Measurements from ENCODE around the gene ARRB1. TPM values are rescaled to one million over a fixed set of nuclear protein-coding genes. Genes with fewer than 3 reads are reported as not detected.
"Not testable (repeated sequence)": the region's sequence is repeated elsewhere in the genome, so short reads cannot be mapped to it uniquely, and the experiment has no call there.

The ARRB1 gene
- total and polyA plus RNA-seq, 2 donors: 31.4 to 34.5 TPM

GRCh38 chr11:75281469-75282095 is 69.9 kb downstream of the ARRB1 start:
- Histone ChIP-seq H3K27ac (ENCODE audit: low read depth) (no peak overlapping the region), H3K36me3 (ENCODE audit: insufficient read depth) (no peaks in the 10 kb centered on the region), H3K4me3 (ENCODE audit: low read depth, low read length) (no peak overlapping the region), H3K4me1 (ENCODE audit: insufficient read depth) (no peaks in the 10 kb centered on the region)
- 93% methylated on average over 10 of the region's 10 CpGs for WGBS
- DNase-seq (ENCODE audit: extremely low spot score): no peak

DNA sequence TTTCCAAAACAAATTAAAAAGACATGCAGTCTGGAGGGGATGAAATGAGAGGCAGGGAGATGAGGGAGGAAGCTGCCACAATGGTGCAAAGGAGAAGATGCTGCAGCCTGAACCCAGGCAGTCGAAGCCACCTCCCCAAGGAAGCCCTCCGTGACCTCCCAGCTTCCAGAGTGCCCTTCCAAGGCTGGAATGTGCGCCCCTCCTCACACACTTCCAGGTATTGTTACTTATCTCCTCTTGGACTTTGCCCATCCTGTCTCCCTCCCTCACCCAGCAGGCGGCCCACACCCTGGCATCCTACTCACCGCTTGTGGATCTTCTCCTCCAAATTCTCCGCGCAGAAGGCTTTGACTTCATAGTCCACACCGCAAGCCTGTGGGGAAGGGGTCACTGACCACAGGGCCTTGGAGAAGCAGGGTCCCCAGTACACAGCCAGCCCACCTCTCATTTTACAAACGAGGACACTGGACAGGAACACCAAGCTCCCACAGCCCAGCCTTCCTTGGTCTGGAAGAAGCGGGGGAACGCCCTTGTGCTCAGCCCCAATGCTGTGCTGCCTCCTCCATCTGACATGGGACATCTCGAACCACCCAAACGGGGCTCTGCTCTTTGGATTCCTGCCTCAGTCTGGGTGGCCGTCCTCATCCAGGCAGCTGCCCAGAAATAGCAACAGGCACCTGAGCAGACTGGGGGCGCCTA is 70.5 kb downstream of the ARRB1 start:
- DNase-seq (ENCODE audit: extremely low spot score): no peak
- H3K27ac ChIP-seq (ENCODE audit: low read depth): no peak overlapping the region
- 86% methylated on average over 15 of the region's 15 CpGs for WGBS
- H3K36me3 ChIP-seq (ENCODE audit: insufficient read depth): no peaks in the 10 kb centered on the region
- H3K4me3 ChIP-seq (ENCODE audit: low read depth, low read length): no peak overlapping the region
- no peaks in the 10 kb centered on the region for H3K4me1 ChIP-seq (ENCODE audit: insufficient read depth)

GRCh38 chr11:75280227-75280701 is 71.2 kb downstream of the ARRB1 start:
- WGBS: 18% methylated on average over 9 of the region's 9 CpGs
- H3K4me1 ChIP-seq (ENCODE audit: insufficient read depth): no peaks in the 10 kb centered on the region
- H3K36me3 ChIP-seq (ENCODE audit: insufficient read depth): no peaks in the 10 kb centered on the region
- no peak overlapping the region for H3K27ac ChIP-seq (ENCODE audit: low read depth)
- no peak overlapping the region for H3K4me3 ChIP-seq (ENCODE audit: low read depth, low read length)
- DNase-seq (ENCODE audit: extremely low spot score): peak; percentile 21

DNA sequence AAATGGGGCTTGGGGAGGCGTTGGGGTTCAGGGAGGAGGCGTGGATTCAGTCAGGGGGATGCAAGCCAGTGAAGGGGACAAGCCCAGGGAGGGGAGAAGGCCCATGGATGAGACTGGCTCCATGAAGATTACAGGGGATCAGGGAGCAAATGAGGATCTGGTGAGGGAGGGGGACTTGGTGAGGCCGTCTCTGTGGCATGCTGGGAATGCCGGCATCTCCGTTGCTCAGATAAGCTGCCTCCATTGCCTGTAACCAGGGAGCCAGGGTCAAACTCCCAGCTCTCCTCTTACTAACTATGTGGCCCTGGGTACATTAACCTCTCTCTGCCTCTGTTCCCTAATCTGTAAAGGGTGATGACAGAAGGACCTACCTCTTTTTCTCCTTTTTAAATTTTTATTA is 72.2 kb downstream of the ARRB1 start:
- no peak for DNase-seq (ENCODE audit: extremely low spot score)
- H3K4me1 ChIP-seq (ENCODE audit: insufficient read depth): no peaks in the 10 kb centered on the region
- WGBS: 56% methylated on average over 5 of the region's 5 CpGs
- no peak overlapping the region for H3K27ac ChIP-seq (ENCODE audit: low read depth)
- H3K36me3 ChIP-seq (ENCODE audit: insufficient read depth): no peaks in the 10 kb centered on the region
- no peak overlapping the region for H3K4me3 ChIP-seq (ENCODE audit: low read depth, low read length)

DNA sequence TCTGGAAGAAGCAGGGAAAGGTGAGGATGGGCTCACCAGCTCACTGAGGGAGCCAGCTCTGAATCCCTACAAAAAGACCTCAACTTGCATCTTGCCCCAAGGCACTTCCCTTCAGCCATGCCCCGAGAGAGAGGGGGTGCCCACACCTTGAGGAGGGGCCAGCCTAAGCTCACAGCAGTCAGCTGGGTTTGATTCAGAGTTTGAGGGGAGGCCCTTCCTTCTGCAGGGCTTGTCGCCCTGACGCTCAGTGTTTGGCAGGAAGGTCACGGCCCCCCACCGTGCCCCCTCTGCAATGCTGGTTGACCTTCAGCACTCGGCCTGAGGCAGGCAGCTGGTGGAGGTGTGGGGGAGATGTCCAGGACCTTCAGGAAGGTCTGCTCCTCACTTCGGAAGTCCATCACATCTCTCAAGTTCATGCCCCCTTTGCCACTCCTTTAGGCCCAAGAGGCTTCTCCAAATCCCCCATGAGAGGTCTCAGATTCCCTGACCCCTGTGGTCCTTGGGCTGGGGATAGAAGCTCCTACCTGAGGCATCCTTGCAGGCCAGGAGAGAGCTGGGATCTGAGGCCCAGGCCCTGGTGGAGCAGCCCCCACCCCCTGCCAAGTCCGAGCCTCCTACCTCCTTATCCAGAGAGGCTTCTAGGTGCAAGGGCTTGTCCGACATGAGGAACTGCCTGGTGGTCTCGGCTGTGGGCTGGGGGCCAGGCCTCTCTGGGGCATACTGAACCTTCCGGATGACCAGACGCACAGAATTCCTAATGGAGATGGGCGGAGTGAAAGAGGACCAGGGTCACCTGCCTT is 73.3 kb downstream of the ARRB1 start:
- WGBS: 85% methylated on average over 13 of the region's 13 CpGs
- no peak for DNase-seq (ENCODE audit: extremely low spot score)
- no peaks in the 10 kb centered on the region for H3K36me3 ChIP-seq (ENCODE audit: insufficient read depth)
- no peak overlapping the region for H3K27ac ChIP-seq (ENCODE audit: low read depth)
- no peak overlapping the region for H3K4me3 ChIP-seq (ENCODE audit: low read depth, low read length)
- no peaks in the 10 kb centered on the region for H3K4me1 ChIP-seq (ENCODE audit: insufficient read depth)

DNA sequence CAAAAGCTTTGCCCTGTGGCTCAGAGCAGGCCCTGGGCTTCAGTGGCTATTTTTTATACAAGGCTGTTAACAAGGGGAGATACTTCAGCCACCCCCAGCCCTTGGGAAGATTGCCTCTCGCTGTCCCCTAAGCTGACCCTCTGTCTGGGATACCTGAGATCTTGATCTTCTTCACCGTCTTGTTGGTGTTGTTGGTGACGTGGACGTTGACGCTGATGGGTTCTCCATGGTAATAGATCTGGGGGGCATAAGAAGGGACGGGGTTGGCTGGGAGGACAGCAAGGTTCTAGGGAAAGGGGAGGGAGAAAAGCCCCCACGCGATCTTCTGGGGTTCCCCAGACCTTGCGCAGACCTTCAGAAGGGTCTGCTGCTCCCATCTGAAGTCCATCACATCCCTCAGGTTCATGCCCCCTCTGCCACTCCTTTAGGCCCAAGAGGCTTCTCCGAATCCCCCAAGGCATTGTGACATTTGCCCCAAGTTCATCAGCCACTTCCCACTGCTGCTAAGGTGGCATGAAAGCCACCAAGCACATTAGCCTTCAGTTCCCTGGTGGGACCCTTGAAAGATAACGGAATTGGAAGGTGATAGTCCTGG is 74.2 kb downstream of the ARRB1 start:
- DNase-seq (ENCODE audit: extremely low spot score): no peak
- no peak overlapping the region for H3K4me3 ChIP-seq (ENCODE audit: low read depth, low read length)
- no peaks in the 10 kb centered on the region for H3K4me1 ChIP-seq (ENCODE audit: insufficient read depth)
- no peaks in the 10 kb centered on the region for H3K36me3 ChIP-seq (ENCODE audit: insufficient read depth)
- 94% methylated on average over 11 of the region's 11 CpGs for WGBS
- H3K27ac ChIP-seq (ENCODE audit: low read depth): no peak overlapping the region

GRCh38 chr11:75276686-75277085 is 74.8 kb downstream of the ARRB1 start:
- no peak for DNase-seq (ENCODE audit: extremely low spot score)
- WGBS: 85% methylated on average over 6 of the region's 6 CpGs
- H3K4me3 ChIP-seq (ENCODE audit: low read depth, low read length): no peak overlapping the region
- H3K27ac ChIP-seq (ENCODE audit: low read depth): no peak overlapping the region
- H3K36me3 ChIP-seq (ENCODE audit: insufficient read depth): no peaks in the 10 kb centered on the region
- no peaks in the 10 kb centered on the region for H3K4me1 ChIP-seq (ENCODE audit: insufficient read depth)

GRCh38 chr11:75276186-75276585 is 75.3 kb downstream of the ARRB1 start:
- no peak overlapping the region for H3K27ac ChIP-seq (ENCODE audit: low read depth)
- no peak for DNase-seq (ENCODE audit: extremely low spot score)
- no peaks in the 10 kb centered on the region for H3K36me3 ChIP-seq (ENCODE audit: insufficient read depth)
- H3K4me3 ChIP-seq (ENCODE audit: low read depth, low read length): no peak overlapping the region
- no peaks in the 10 kb centered on the region for H3K4me1 ChIP-seq (ENCODE audit: insufficient read depth)
- WGBS: 86% methylated on average over 2 of the region's 2 CpGs

DNA sequence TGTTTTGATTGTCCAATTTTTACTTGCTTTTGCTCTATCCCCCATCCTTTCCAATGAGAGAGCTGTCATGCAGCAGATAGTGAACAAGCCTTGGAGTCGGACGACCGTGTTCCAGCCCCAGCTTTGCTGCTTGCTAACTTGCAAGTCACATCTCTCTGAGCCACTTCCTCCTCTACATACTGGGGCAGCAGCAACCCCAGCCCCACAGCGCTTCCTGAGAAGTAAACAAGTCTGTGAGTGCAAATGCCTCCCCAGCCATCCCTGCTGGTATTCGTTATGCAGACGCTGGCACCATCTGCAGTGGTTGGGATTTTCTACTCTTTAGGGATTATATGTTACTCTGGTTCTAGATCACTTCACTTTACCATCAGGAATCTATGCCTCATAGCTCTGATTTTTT is 75.9 kb downstream of the ARRB1 start:
- no peak for DNase-seq (ENCODE audit: extremely low spot score)
- no peaks in the 10 kb centered on the region for H3K4me1 ChIP-seq (ENCODE audit: insufficient read depth)
- H3K4me3 ChIP-seq (ENCODE audit: low read depth, low read length): no peak overlapping the region
- H3K27ac ChIP-seq (ENCODE audit: low read depth): no peak overlapping the region
- 59% methylated on average over 6 of the region's 6 CpGs for WGBS
- H3K36me3 ChIP-seq (ENCODE audit: insufficient read depth): no peaks in the 10 kb centered on the region

DNA sequence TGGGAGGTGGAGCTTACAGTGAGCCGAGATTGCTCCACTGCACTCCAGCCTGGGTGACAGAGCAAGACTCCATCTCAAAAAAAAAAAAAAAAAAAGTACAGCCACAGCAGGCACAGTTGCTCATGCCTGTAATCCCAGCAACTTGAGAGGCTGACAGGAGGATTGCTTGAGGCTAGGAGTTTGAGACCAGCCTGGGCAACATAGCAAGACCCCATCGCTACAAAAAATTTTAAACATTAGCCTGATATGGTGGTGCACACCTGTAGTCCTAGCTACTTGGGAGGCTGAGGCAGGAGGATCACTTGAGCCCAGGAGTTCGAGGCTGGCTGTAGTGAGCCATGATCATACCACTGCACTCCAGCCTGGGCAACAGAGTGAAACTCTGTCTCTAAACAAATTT is 76.7 kb downstream of the ARRB1 start:
- not testable (repeated sequence) for H3K36me3 ChIP-seq (ENCODE audit: insufficient read depth); H3K4me3 ChIP-seq (ENCODE audit: low read depth, low read length); DNase-seq (ENCODE audit: extremely low spot score); H3K27ac ChIP-seq (ENCODE audit: low read depth); H3K4me1 ChIP-seq (ENCODE audit: insufficient read depth)
- WGBS: 95% methylated on average over 3 of the region's 3 CpGs

DNA sequence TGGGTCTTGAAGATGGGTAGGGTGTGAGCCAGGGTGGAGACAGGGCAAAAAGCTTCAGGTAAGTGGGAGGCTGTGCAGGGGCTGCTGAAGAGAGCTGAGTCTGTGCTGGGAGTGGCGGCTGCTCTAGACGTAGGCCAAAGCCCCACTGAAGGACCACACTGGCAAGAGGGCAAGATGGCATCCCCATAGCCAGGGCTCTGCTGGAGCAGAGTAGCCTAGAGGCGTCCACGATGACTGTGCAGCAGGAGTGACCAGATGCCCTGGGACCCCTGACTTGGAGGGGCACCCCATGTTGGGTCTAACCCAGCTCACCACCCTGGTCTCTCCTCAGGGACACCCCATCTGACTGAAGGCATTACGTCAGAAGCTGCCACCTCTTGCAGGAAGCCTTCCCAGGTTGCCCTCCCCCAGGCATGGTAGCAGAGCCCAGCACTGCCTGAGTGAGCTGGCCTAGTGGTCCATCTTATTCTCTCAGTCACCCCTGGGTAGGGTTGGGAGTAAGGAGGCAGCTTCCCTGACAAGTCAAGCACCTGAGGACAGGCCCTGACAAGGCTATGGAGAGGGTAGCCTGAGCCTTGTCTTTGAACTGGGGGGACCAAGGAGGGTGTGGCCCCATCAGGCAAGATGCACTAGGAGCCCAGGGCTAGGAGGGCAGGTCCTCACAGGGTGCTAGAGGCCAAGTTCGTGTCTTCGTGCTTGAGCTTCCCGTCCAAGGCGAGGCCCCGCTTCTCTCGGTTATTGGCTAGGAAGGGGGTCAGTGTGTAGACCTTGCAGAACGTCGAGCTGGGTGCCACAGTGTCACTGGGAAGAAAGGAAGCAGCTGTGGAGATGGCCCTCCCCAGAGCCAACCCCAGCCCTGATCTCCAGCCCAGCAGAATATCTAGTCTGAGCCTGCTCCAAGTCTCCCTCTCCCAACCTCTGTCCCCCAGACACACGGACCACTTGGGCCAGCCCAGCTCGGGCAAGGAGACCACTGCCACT is 77.8 kb downstream of the ARRB1 start:
- H3K27ac ChIP-seq (ENCODE audit: low read depth): no peak overlapping the region
- DNase-seq (ENCODE audit: extremely low spot score): no peak

DNA sequence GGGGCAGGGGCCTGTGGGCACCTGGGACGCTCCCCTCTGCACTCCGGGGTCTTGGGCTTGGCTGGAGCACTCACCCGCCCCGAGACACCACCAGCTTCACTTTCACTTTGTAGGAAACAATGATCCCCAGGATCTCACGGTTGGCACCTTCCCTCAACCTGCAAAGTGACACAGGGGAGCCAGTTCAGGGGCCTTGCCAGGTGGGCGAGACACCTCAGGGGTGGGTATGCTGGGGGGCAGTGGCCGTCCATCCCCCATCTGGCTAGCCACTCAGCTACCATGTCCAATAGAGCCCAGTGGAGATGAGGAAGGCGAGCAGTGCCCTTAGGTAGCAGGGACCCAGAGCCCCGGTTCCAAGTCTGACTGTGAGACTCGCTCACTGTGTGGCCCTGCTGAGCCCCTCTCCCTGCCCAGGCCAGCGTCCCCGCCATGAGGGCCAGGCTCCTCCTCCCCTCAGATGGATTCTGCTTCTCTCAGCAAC is 78.6 kb downstream of the ARRB1 start:
- WGBS: 91% methylated on average over 12 of the region's 12 CpGs
- no peaks in the 10 kb centered on the region for H3K36me3 ChIP-seq (ENCODE audit: insufficient read depth)
- no peak for DNase-seq (ENCODE audit: extremely low spot score)
- no peaks in the 10 kb centered on the region for H3K4me1 ChIP-seq (ENCODE audit: insufficient read depth)
- no peak overlapping the region for H3K4me3 ChIP-seq (ENCODE audit: low read depth, low read length)
- no peak overlapping the region for H3K27ac ChIP-seq (ENCODE audit: low read depth)

More for the DNA sequence above, 77.8 kb downstream of the ARRB1 start:
- no peaks in the 10 kb centered on the region for H3K36me3 ChIP-seq (ENCODE audit: insufficient read depth)
- H3K4me3 ChIP-seq (ENCODE audit: low read depth, low read length): no peak overlapping the region
- H3K4me1 ChIP-seq (ENCODE audit: insufficient read depth): no peaks in the 10 kb centered on the region
- 88% methylated on average over 15 of the region's 15 CpGs for WGBS

Measured in urinary bladder (tissue), 4 donors.